ENCODE data around the gene ZNF473.

ZNF473 gene

GRCh38 chr19:50053119-50053518 is 27.3 kb downstream of the ZNF473 start:
- TF ChIP-seq CTCF (IDR thresholded peaks at IDR 0.05; ENCODE audit: insufficient read depth, low read length, missing control alignments): no peak
- no peak for DNase-seq (ENCODE audit: low read depth, low spot score)
- ChIA-PET CTCF (no interaction called here), POLR2A (no interaction called here)
- no peak overlapping the region for H3K4me3 ChIP-seq (ENCODE audit: low read depth, low read length)

GRCh38 chr19:50058425-50058824 is 32.6 kb downstream of the ZNF473 start:
- POLR2A ChIA-PET: no interaction called here
- no peak for TF ChIP-seq CTCF (IDR thresholded peaks at IDR 0.05; ENCODE audit: insufficient read depth, low read length, missing control alignments)
- CTCF ChIA-PET: no interaction called here
- DNase-seq (ENCODE audit: low read depth, low spot score): no peak
- no peak overlapping the region for H3K4me3 ChIP-seq (ENCODE audit: low read depth, low read length)

- no peak for DNase-seq (ENCODE audit: low read depth, low spot score)
- no peak for TF ChIP-seq CTCF (IDR thresholded peaks at IDR 0.05; ENCODE audit: insufficient read depth, low read length, missing control alignments)
- CTCF ChIA-PET: interaction anchor here (1.4 kb wide), 1 partner anchor 10 kb away, joined by 4 read pairs; no protein-coding TSS in a partner anchor
- POLR2A ChIA-PET: no interaction called here
- no peak overlapping the region for H3K4me3 ChIP-seq (ENCODE audit: low read depth, low read length)
Measured at GRCh38 chr19:50059045-50059444, 33.2 kb downstream of the ZNF473 start.

- DNase-seq (ENCODE audit: low read depth, low spot score): no peak
- ChIA-PET POLR2A (no interaction called here), CTCF (interaction anchor here (1.4 kb wide), 1 partner anchor 11 kb away, joined by 4 read pairs; no protein-coding TSS in a partner anchor)
- H3K4me3 ChIP-seq (ENCODE audit: low read depth, low read length): no peak overlapping the region
- no peak for TF ChIP-seq CTCF (IDR thresholded peaks at IDR 0.05; ENCODE audit: insufficient read depth, low read length, missing control alignments)
Measured at GRCh38 chr19:50060107-50060506, 34.3 kb downstream of the ZNF473 start.

- ChIA-PET POLR2A (no interaction called here), CTCF (no interaction called here)
- no peak for DNase-seq (ENCODE audit: low read depth, low spot score)
- TF ChIP-seq CTCF (IDR thresholded peaks at IDR 0.05; ENCODE audit: insufficient read depth, low read length, missing control alignments): no peak
- H3K4me3 ChIP-seq (ENCODE audit: low read depth, low read length): no peak overlapping the region
Measured at GRCh38 chr19:50061650-50062049, 35.8 kb downstream of the ZNF473 start.

GRCh38 chr19:50065938-50066337 is 40.1 kb downstream of the ZNF473 start:
- no peak for TF ChIP-seq CTCF (IDR thresholded peaks at IDR 0.05; ENCODE audit: insufficient read depth, low read length, missing control alignments)
- ChIA-PET POLR2A (no interaction called here), CTCF (no interaction called here)
- no peak overlapping the region for H3K4me3 ChIP-seq (ENCODE audit: low read depth, low read length)
- DNase-seq (ENCODE audit: low read depth, low spot score): no peak
